ENCODE results near the gene PKP2. TPM values are rescaled to one million over a fixed set of nuclear protein-coding genes. Genes with fewer than 3 reads are reported as not detected.

The PKP2 gene
- total RNA-seq = 5.1 and 8.7 TPM in 2 replicates

GRCh38 chr12:32896432-32897280 is at the start of gene PKP2:
Gene PKP2 (minus strand): TSS chr12:32896777. CDS start chr12:32896731, 46 bp downstream.

GRCh38 chr12:32755654-32756475 is 140.7 kb downstream of the PKP2 start, which contains the start of gene YARS2:
Gene YARS2 (minus strand): TSS chr12:32755897. CDS start chr12:32755874, 23 bp downstream.

Other genes starting within 250 kb of the PKP2 start
- gene DNM1L, start 217.5 kb downstream of the PKP2 start, total RNA-seq = 130 and 143 TPM in 2 replicates
- 33.2 and 36.1 TPM in 2 replicates for gene YARS2, start 140.9 kb downstream of the PKP2 start, total RNA-seq

Data from thoracic aorta endothelial cell (primary cell).